Mesendoderm (in vitro differentiated cells): Measurements from ENCODE around the gene MCU.
A peak's percentile ranks its signal among the peaks of the same experiment; 100 is the strongest.
"Not testable (repeated sequence)": the region's sequence is repeated elsewhere in the genome, so short reads cannot be mapped to it uniquely, and the experiment has no call there.

ENCODE experiments used
- DNase-seq: peaks from one replicate; pipeline ENCODE4 v3.0.0; 2013
- H2AK5ac ChIP-seq: 2 replicates; pipeline ENCODE4 v1.6.1; 2013; ENCODE audit warnings: low read length, inconsistent platforms
- H2BK120ac ChIP-seq: 2 replicates; pipeline ENCODE4 v1.6.1; 2013; ENCODE audit warnings: low read depth, mild to moderate bottlenecking, low read length, moderate library complexity, mixed read lengths
- H2BK15ac ChIP-seq: replicated peaks from 2 replicates; pipeline ENCODE4 v1.6.1; 2013; ENCODE audit warnings: low read depth, mild to moderate bottlenecking, moderate library complexity
- H2BK5ac ChIP-seq: 2 replicates; pipeline ENCODE4 v1.6.1; 2013; ENCODE audit warnings: low read length, inconsistent platforms
- H3K18ac ChIP-seq: 2 replicates; pipeline ENCODE4 v1.6.1; 2013; ENCODE audit warnings: mild to moderate bottlenecking, low read length, mixed read lengths
- H3K23ac ChIP-seq: one replicate; pipeline ENCODE4 v1.6.1; 2013; ENCODE audit warnings: low read length
- H3K27ac ChIP-seq: 2 replicates; pipeline ENCODE4 v1.5.1; 2013; ENCODE audit warnings: low read depth, mild to moderate bottlenecking, inconsistent platforms, low read length, moderate library complexity
- H3K27me3 ChIP-seq: 2 replicates; pipeline ENCODE4 v1.6.1; 2013; ENCODE audit warnings: low read length, control low read depth, mild to moderate bottlenecking, inconsistent platforms; ENCODE audit not compliant: insufficient read depth, poor library complexity
- H3K36me3 ChIP-seq: 2 replicates; pipeline ENCODE4 v1.6.1; 2013; ENCODE audit warnings: low read length, inconsistent platforms; ENCODE audit not compliant: control insufficient read depth, insufficient read depth
- H3K4ac ChIP-seq: one replicate; pipeline ENCODE4 v1.6.1; 2013; ENCODE audit warnings: low read depth, mild to moderate bottlenecking, low read length, moderate library complexity
- H3K4me1 ChIP-seq: 2 replicates; pipeline ENCODE4 v1.6.1; 2013; ENCODE audit warnings: low read depth, low read length, inconsistent platforms; ENCODE audit not compliant: control insufficient read depth
- H3K4me2 ChIP-seq: 2 replicates; pipeline ENCODE4 v1.6.1; 2013; ENCODE audit warnings: low read length
- H3K4me3 ChIP-seq: 2 replicates; pipeline ENCODE4 v1.5.1; 2013; ENCODE audit warnings: mild to moderate bottlenecking, low read length
- H3K56ac ChIP-seq: one replicate; pipeline ENCODE4 v1.6.1; 2013; ENCODE audit warnings: low read length
- H3K79me1 ChIP-seq: 2 replicates; pipeline ENCODE4 v1.6.1; 2013; ENCODE audit warnings: low read length, inconsistent platforms
- H3K79me2 ChIP-seq: 2 replicates; pipeline ENCODE4 v1.6.1; 2013; ENCODE audit warnings: mild to moderate bottlenecking, low read length; ENCODE audit not compliant: control insufficient read depth, insufficient read depth
- H3K9ac ChIP-seq: 2 replicates; pipeline ENCODE4 v1.6.1; 2013; ENCODE audit warnings: low read length, inconsistent platforms
- H4K5ac ChIP-seq: one replicate; pipeline ENCODE4 v1.6.1; 2013; ENCODE audit warnings: low read length
- H4K8ac ChIP-seq: one replicate; pipeline ENCODE4 v1.6.1; 2013; ENCODE audit warnings: low read depth, mild to moderate bottlenecking, control low read depth, low read length, moderate library complexity
- WGBS: extraction: QIAGEN DNeasy Blood & Tissue Kit; methylation state at CpG from one replicate; pipeline ENCODE4 v1.1.7; 2013; ENCODE audit warnings: low lambda C conversion rate, missing lambda C conversion rate; ENCODE audit not compliant: insufficient coverage; ENCODE audit errors: extremely low coverage; 5-methylcytosine and 5-hydroxymethylcytosine counted together

Gene MCU

DNA sequence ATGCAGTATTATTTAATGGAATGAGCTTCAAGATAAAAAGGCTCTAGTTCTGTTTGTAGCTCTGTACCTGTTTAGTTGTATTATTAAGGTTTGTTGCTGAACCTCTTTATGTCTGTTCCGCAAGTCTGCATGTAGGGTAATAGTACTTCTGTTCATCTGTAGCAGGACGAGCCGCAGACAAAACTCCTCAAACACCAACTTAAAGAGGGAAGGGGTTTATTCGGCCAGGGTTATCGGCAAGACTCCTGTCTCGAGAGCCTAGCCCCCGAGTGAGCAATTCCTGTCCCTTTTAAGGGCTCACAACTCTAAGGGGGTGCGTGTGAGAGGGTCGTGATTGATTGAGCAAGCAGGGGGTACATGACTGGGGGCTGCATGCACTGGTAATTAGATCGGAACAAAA is 67.0 kb downstream of the MCU start:
- no CpG with 5 or more reads among the region's 10 CpGs for WGBS

DNA sequence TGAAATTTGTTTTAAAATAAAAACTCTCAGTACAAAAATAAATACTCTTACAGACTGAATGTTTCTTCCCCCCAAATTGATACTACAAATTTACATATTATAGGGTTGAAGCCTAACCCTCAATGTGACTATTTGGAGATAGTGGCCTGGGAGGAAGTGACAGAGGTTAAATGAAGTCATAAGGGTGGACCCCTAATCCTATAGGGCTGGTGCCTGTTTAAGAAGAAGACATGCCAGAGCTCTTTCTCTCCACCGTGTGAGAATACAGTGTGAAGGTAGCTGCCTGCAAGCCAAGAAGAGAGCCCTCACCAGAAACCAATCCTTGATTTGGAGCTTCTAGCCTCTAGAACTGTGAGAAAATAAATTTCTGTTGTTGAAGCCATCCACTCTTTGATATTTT is 67.6 kb downstream of the MCU start:
- no peak overlapping the region for H3K4me2 ChIP-seq
- H3K27me3 ChIP-seq: no peaks in the 10 kb centered on the region
- H2BK120ac ChIP-seq: peak overlapping the region; percentile 61
- H3K36me3 ChIP-seq: no peaks in the 10 kb centered on the region
- H3K79me1 ChIP-seq: peaks cover 6% of the 10 kb centered on the region
- H3K23ac ChIP-seq: no peak overlapping the region
- H2AK5ac ChIP-seq: no peak overlapping the region
- H4K5ac ChIP-seq: no peak overlapping the region
- H3K27ac ChIP-seq: peak overlapping the region; percentile 52
- H3K4me3 ChIP-seq: no peak overlapping the region
- H3K9ac ChIP-seq: peak overlapping the region; percentile 15
- peak; percentile 78 for DNase-seq
- peak overlapping the region; percentile 51 for H2BK5ac ChIP-seq
- no peak overlapping the region for H3K4ac ChIP-seq
- H3K56ac ChIP-seq: peak overlapping the region; percentile 73
- WGBS: no CpG with 5 or more reads among the region's 1 CpG
- peaks cover 5% of the 10 kb centered on the region for H3K4me1 ChIP-seq
- peaks cover 1% of the 10 kb centered on the region for H3K79me2 ChIP-seq
- H4K8ac ChIP-seq: no peak overlapping the region
- no peak overlapping the region for H2BK15ac ChIP-seq
- H3K18ac ChIP-seq: peak overlapping the region; percentile 51

More for the DNA sequence above, 67.0 kb downstream of the MCU start:
- H4K5ac ChIP-seq, H3K4me2 ChIP-seq, H3K27me3 ChIP-seq, H3K4me3 ChIP-seq, H3K23ac ChIP-seq, H3K9ac ChIP-seq, H3K18ac ChIP-seq, H3K4ac ChIP-seq, H3K79me2 ChIP-seq, H3K56ac ChIP-seq, H4K8ac ChIP-seq, H3K36me3 ChIP-seq, H2BK120ac ChIP-seq, H2AK5ac ChIP-seq, H2BK15ac ChIP-seq, H3K27ac ChIP-seq: not testable (repeated sequence)
- Histone ChIP-seq H2BK5ac (peak overlapping the region; percentile 34), H3K4me1 (peaks cover 10% of the 10 kb centered on the region), H3K79me1 (peaks cover 10% of the 10 kb centered on the region)
- peak; percentile 57 for DNase-seq

GRCh38 chr10:72761498-72761897 is 69.6 kb downstream of the MCU start:
- no peak for DNase-seq
- H3K36me3 ChIP-seq: no peaks in the 10 kb centered on the region
- H4K5ac ChIP-seq: no peak overlapping the region
- H3K23ac ChIP-seq: no peak overlapping the region
- peaks cover 3% of the 10 kb centered on the region for H3K4me1 ChIP-seq
- H3K56ac ChIP-seq: no peak overlapping the region
- no peak overlapping the region for H4K8ac ChIP-seq
- no CpG with 5 or more reads among the region's 1 CpG for WGBS
- H3K4ac ChIP-seq: no peak overlapping the region
- peaks cover 3% of the 10 kb centered on the region for H3K79me1 ChIP-seq
- no peak overlapping the region for H2BK120ac ChIP-seq
- H3K79me2 ChIP-seq: peaks cover 3% of the 10 kb centered on the region
- H2BK15ac ChIP-seq: no peak overlapping the region
- H3K9ac ChIP-seq: no peak overlapping the region
- H2BK5ac ChIP-seq: no peak overlapping the region
- H3K27ac ChIP-seq: no peak overlapping the region
- no peak overlapping the region for H3K4me3 ChIP-seq
- no peak overlapping the region for H2AK5ac ChIP-seq
- no peaks in the 10 kb centered on the region for H3K27me3 ChIP-seq
- no peak overlapping the region for H3K18ac ChIP-seq
- no peak overlapping the region for H3K4me2 ChIP-seq

GRCh38 chr10:72762042-72762441 is 70.1 kb downstream of the MCU start:
- no peak overlapping the region for H3K23ac ChIP-seq
- H2BK5ac ChIP-seq: no peak overlapping the region
- no peak overlapping the region for H4K5ac ChIP-seq
- no peak overlapping the region for H4K8ac ChIP-seq
- H3K56ac ChIP-seq: no peak overlapping the region
- H2BK120ac ChIP-seq: no peak overlapping the region
- H3K4ac ChIP-seq: no peak overlapping the region
- H3K4me2 ChIP-seq: no peak overlapping the region
- H3K27me3 ChIP-seq: no peaks in the 10 kb centered on the region
- no peak overlapping the region for H2AK5ac ChIP-seq
- H3K4me1 ChIP-seq: peaks cover 3% of the 10 kb centered on the region
- H3K36me3 ChIP-seq: no peaks in the 10 kb centered on the region
- H3K79me1 ChIP-seq: peaks cover 3% of the 10 kb centered on the region
- H3K18ac ChIP-seq: no peak overlapping the region
- H3K79me2 ChIP-seq: peaks cover 3% of the 10 kb centered on the region
- no peak overlapping the region for H3K27ac ChIP-seq
- DNase-seq: no peak
- no peak overlapping the region for H3K9ac ChIP-seq
- H3K4me3 ChIP-seq: no peak overlapping the region
- H2BK15ac ChIP-seq: no peak overlapping the region

DNA sequence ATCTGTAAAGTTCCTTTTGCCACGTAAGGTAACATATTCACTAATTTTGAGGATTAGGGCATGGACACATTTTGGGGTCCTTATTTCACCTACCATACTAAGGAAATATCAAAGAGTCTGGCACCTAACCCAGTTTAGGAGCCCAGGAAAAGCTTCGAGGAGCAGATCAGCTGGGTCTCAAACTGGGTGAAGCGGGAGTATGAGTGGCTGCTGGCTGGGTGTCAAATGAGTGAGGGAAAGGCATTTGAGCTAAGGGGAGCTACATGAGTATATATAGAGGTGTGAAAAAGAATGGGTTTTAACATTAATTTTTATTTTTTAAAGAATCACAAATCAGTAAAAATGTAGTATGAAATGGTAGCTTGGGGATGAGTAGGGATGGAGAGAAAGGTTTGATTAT is 71.3 kb downstream of the MCU start:
- Histone ChIP-seq H3K27ac (no peak overlapping the region), H3K4me3 (no peak overlapping the region), H2BK5ac (no peak overlapping the region), H4K8ac (no peak overlapping the region), H4K5ac (no peak overlapping the region), H3K4me1 (peaks cover under 1% of the 10 kb centered on the region), H3K56ac (no peak overlapping the region), H3K27me3 (no peaks in the 10 kb centered on the region), H2AK5ac (no peak overlapping the region), H3K79me1 (peaks cover 5% of the 10 kb centered on the region), H3K23ac (no peak overlapping the region), H3K4me2 (no peak overlapping the region), H3K18ac (peak overlapping the region; percentile 51), H3K9ac (no peak overlapping the region), H3K4ac (no peak overlapping the region), H3K79me2 (peaks cover 3% of the 10 kb centered on the region), H3K36me3 (no peaks in the 10 kb centered on the region), H2BK120ac (no peak overlapping the region), H2BK15ac (no peak overlapping the region)
- no peak for DNase-seq
- WGBS: no CpG with 5 or more reads among the region's 3 CpGs

DNA sequence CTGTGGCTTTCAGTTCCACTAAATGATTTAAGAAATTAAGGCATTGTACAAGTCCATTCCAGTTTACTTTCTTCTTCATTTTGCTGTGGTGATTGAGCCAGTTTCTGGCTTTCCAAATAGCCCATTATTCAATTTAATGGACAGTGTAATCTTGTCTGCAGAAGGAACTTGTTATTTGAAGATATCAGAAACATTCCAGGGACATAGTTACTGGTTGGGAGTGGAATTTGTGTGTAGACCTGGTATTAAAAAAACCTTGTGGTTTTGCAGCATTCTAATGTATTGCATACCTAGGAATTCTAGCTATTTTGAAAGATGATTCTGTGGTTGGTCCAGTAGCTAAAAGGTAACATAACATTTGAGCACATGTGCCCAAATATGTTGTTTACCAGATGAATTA is 72.2 kb downstream of the MCU start:
- DNase-seq: no peak

More for the DNA sequence above, 72.2 kb downstream of the MCU start:
- Histone ChIP-seq H2BK5ac (no peak overlapping the region), H3K36me3 (no peaks in the 10 kb centered on the region), H3K79me1 (peaks cover 5% of the 10 kb centered on the region), H2BK15ac (no peak overlapping the region), H3K4me3 (no peak overlapping the region), H2BK120ac (no peak overlapping the region), H3K4me1 (no peaks in the 10 kb centered on the region), H2AK5ac (no peak overlapping the region), H3K4ac (no peak overlapping the region), H3K79me2 (peaks cover 3% of the 10 kb centered on the region), H3K9ac (no peak overlapping the region), H4K8ac (no peak overlapping the region), H3K27me3 (no peaks in the 10 kb centered on the region), H3K23ac (no peak overlapping the region), H4K5ac (no peak overlapping the region), H3K27ac (no peak overlapping the region), H3K56ac (no peak overlapping the region), H3K4me2 (no peak overlapping the region), H3K18ac (no peak overlapping the region)
